CD4-positive, alpha-beta memory T cell (primary cell): ENCODE results near the gene GMIP. TPM values are rescaled to one million over a fixed set of nuclear protein-coding genes. Genes with fewer than 3 reads are reported as not detected.
A peak's percentile ranks its signal among the peaks of the same experiment; 100 is the strongest.

Experiments
- CTCF ChIA-PET: fragments of 350-600 bp; sonication (Branson Sonifier 250); formaldehyde crosslinking; loops from one replicate; lab custom pipeline; 2021; ENCODE audit warnings: inconsistent platforms; ENCODE audit not compliant: partially characterized antibody; lab: Charles Lee
- POLR2A ChIA-PET: fragments of 350-600 bp; sonication (Branson Sonifier 250); formaldehyde crosslinking; loops from one replicate; lab custom pipeline; 2021; ENCODE audit not compliant: partially characterized antibody; lab: Charles Lee
- DNase-seq, 5 donors: peaks; one replicate each; pipeline versions ENCODE4 v3.0.0 to v3.0.0-alpha.2; 2020 to 2022; ENCODE audit warnings: mixed read lengths in 1 of 5
- H3K27ac ChIP-seq: one replicate; pipeline ENCODE4 v1.7.0; 2013; ENCODE audit warnings: low read depth, low read length
- H3K27me3 ChIP-seq: 2 replicates; pipeline ENCODE4 v1.7.0; 2013; ENCODE audit warnings: mild to moderate bottlenecking, low read length, moderate library complexity; ENCODE audit not compliant: insufficient read depth
- H3K36me3 ChIP-seq: 2 replicates; pipeline ENCODE4 v1.7.0; 2013; ENCODE audit warnings: mild to moderate bottlenecking, low read length, moderate library complexity; ENCODE audit not compliant: insufficient read depth
- H3K4me1 ChIP-seq: 2 replicates; pipeline ENCODE4 v1.7.0; 2013; ENCODE audit warnings: mild to moderate bottlenecking, low read length, moderate library complexity; ENCODE audit not compliant: insufficient read depth
- H3K4me3 ChIP-seq, 2 donors: one replicate each; pipeline ENCODE4 v1.7.0; 2013; ENCODE audit warnings: low read length in 2 of 2, mild to moderate bottlenecking in 1 of 2
- H3K9me3 ChIP-seq, 2 donors: one replicate each; pipeline ENCODE4 v1.7.0; 2013; ENCODE audit warnings: low read length in 2 of 2, control low read depth in 1 of 2; ENCODE audit not compliant: control insufficient read depth in 1 of 2
- H3K27ac Mint-ChIP-seq, 7 donors: one replicate each; pipeline ENCODE4 v1.8.0; 2020 to 2021; ENCODE audit warnings: mixed read lengths in 7 of 7, mild to moderate bottlenecking in 6 of 7, inconsistent platforms in 3 of 7, moderate library complexity in 3 of 7
- H3K27me3 Mint-ChIP-seq, 2 donors: one replicate each; pipeline ENCODE4 v1.8.0; 2020 to 2021; ENCODE audit warnings: mixed read lengths in 2 of 2
- H3K36me3 Mint-ChIP-seq, 2 donors: one replicate each; pipeline ENCODE4 v1.8.0; 2020 to 2021; ENCODE audit warnings: mixed read lengths in 2 of 2, inconsistent platforms in 1 of 2, mild to moderate bottlenecking in 1 of 2
- H3K4me1 Mint-ChIP-seq, 4 donors: one replicate each; pipeline ENCODE4 v1.8.0; 2020 to 2021; ENCODE audit warnings: mixed read lengths in 4 of 4, mild to moderate bottlenecking in 1 of 4
- H3K4me3 Mint-ChIP-seq, 8 donors: one replicate each; pipeline ENCODE4 v1.8.0; 2020 to 2021; ENCODE audit warnings: mixed read lengths in 8 of 8, mild to moderate bottlenecking in 7 of 8, moderate library complexity in 6 of 8, inconsistent platforms in 3 of 8
- H3K9me3 Mint-ChIP-seq, 8 donors: one replicate each; pipeline ENCODE4 v1.8.0; 2020 to 2021; ENCODE audit warnings: mixed read lengths in 8 of 8, mild to moderate bottlenecking in 5 of 8, inconsistent platforms in 3 of 8, moderate library complexity in 1 of 8
- intact Hi-C: fragments of 100-400 bp; cut with micrococcal nuclease; formaldehyde crosslinking; loops from one replicate; pipeline ENCODE4 v1.15.1; 2023
- polyA plus RNA-seq, 2 donors: library from polyadenylated mRNA; unstranded; fragments of 300-500 nt; fragmentation: Illumina TruSeq; gene quantifications; one replicate each; pipeline ENCODE4 v1.2.3, GENCODE V29; 2021
- total RNA-seq, 2 experiments: library from RNA; stranded (reverse); gene quantifications; one replicate each; pipeline ENCODE4 v1.2.3, GENCODE V29; 2021

Gene GMIP
- total and polyA plus RNA-seq, 4 experiments from 2014 or later, result 28.4 to 105 (median 75.2) TPM

- H3K27ac Mint-ChIP-seq, result no peak overlapping the region
- H3K4me1 Mint-ChIP-seq, result peaks cover 11 to 30% (median 22%) of the 10 kb centered on the region in 4 donors
- H3K4me3 ChIP-seq, result no peak overlapping the region
- DNase-seq, result no peak
- H3K4me3 Mint-ChIP-seq, result no peak overlapping the region
- no peaks in the 10 kb centered on the region for H3K9me3 ChIP-seq
- CTCF ChIA-PET, result interaction anchor here (1.2 kb wide), 1 partner anchor 54 kb away, joined by 3 read pairs; no protein-coding TSS in a partner anchor
- H3K4me1 ChIP-seq, result peaks cover 17% of the 10 kb centered on the region
- H3K36me3 ChIP-seq, result peaks cover 65% of the 10 kb centered on the region
- no peaks in the 10 kb centered on the region for H3K27me3 Mint-ChIP-seq
- no peaks in the 10 kb centered on the region for H3K27me3 ChIP-seq
- H3K27ac ChIP-seq, result no peak overlapping the region
- intact Hi-C loops, result no loop called here
- no peaks in the 10 kb centered on the region for H3K9me3 Mint-ChIP-seq
- H3K36me3 Mint-ChIP-seq, result peaks cover 36 to 58% of the 10 kb centered on the region in 2 donors
- POLR2A ChIA-PET, result interaction anchor here (0.6 to 1.3 kb wide), 2 partner anchors 9 to 30 kb away, joined by 3 read pairs; no protein-coding TSS in a partner anchor
These were observed 6.3 kb downstream of the GMIP start for GRCh38 chr19:19637186-19637522.

GRCh38 chr19:19636573-19637185, 6.8 kb downstream of the GMIP start:
- H3K27me3 ChIP-seq, result no peaks in the 10 kb centered on the region
- peak in 1 of 5 donors; percentile 4 for DNase-seq
- peaks cover 36 to 55% of the 10 kb centered on the region in 2 donors for H3K36me3 Mint-ChIP-seq
- H3K4me3 Mint-ChIP-seq, result no peak overlapping the region
- POLR2A ChIA-PET, result interaction anchor here (1.3 kb wide), 1 partner anchor 8 kb away, joined by 3 read pairs; no protein-coding TSS in a partner anchor
- CTCF ChIA-PET, result interaction anchor here (1.2 kb wide), 1 partner anchor 53 kb away, joined by 3 read pairs; no protein-coding TSS in a partner anchor
- H3K36me3 ChIP-seq, result peaks cover 61% of the 10 kb centered on the region
- H3K9me3 Mint-ChIP-seq, result no peaks in the 10 kb centered on the region
- H3K4me1 Mint-ChIP-seq, result peaks cover 8 to 25% (median 18%) of the 10 kb centered on the region in 4 donors
- no peak overlapping the region for H3K27ac ChIP-seq
- H3K27ac Mint-ChIP-seq, result peak overlapping the region in 1 of 7 donors; percentile 35
- H3K4me1 ChIP-seq, result peaks cover 12% of the 10 kb centered on the region
- no peaks in the 10 kb centered on the region for H3K9me3 ChIP-seq
- H3K27me3 Mint-ChIP-seq, result no peaks in the 10 kb centered on the region
- H3K4me3 ChIP-seq, result no peak overlapping the region
- intact Hi-C loops, result no loop called here

GRCh38 chr19:19635313-19635702, 8.1 kb downstream of the GMIP start:
- peaks cover 58% of the 10 kb centered on the region for H3K36me3 ChIP-seq
- intact Hi-C loops, result no loop called here

GRCh38 chr19:19634516-19635312, 8.7 kb downstream of the GMIP start:
- peaks cover 8 to 24% (median 15%) of the 10 kb centered on the region in 4 donors for H3K4me1 Mint-ChIP-seq
- H3K27ac ChIP-seq, result no peak overlapping the region
- no peaks in the 10 kb centered on the region for H3K27me3 ChIP-seq
- H3K27me3 Mint-ChIP-seq, result no peaks in the 10 kb centered on the region
- no peaks in the 10 kb centered on the region for H3K9me3 ChIP-seq
- intact Hi-C loops, result loop anchor here (5.0 kb wide), 1 partner anchor 37 kb away; no protein-coding TSS in a partner anchor
- CTCF ChIA-PET, result interaction anchor here (1.8 kb wide), 1 partner anchor 102 kb away, joined by 4 read pairs; no protein-coding TSS in a partner anchor
- H3K27ac Mint-ChIP-seq, result peak overlapping the region in 5 of 7 donors; percentile 44 to 92 (median 48)
- POLR2A ChIA-PET, result interaction anchor here (1.1 to 1.2 kb wide), 2 partner anchors 9 to 34 kb away, joined by 3 read pairs; partner anchors contain the start of gene ZNF101
- H3K9me3 Mint-ChIP-seq, result no peaks in the 10 kb centered on the region
- peaks cover 9% of the 10 kb centered on the region for H3K4me1 ChIP-seq
- H3K4me3 ChIP-seq, result no peak overlapping the region
- no peak overlapping the region for H3K4me3 Mint-ChIP-seq
- peaks cover 52% of the 10 kb centered on the region for H3K36me3 ChIP-seq
- DNase-seq, result peak in 1 of 5 donors; percentile 31
- H3K36me3 Mint-ChIP-seq, result peaks cover 32 to 61% of the 10 kb centered on the region in 2 donors

More at GRCh38 chr19:19635313-19635702, 8.1 kb downstream of the GMIP start:
- Mint-ChIP-seq H3K4me3 (no peak overlapping the region), H3K9me3 (no peaks in the 10 kb centered on the region), H3K27me3 (no peaks in the 10 kb centered on the region), H3K4me1 (peaks cover 8 to 24% (median 17%) of the 10 kb centered on the region in 4 donors), H3K36me3 (peaks cover 35 to 65% of the 10 kb centered on the region in 2 donors), H3K27ac (peak overlapping the region in 3 of 7 donors; percentile 44 to 83 (median 48))
- Histone ChIP-seq H3K4me1 (peaks cover 9% of the 10 kb centered on the region), H3K27me3 (no peaks in the 10 kb centered on the region), H3K27ac (no peak overlapping the region), H3K4me3 (no peak overlapping the region), H3K9me3 (no peaks in the 10 kb centered on the region)
- peak in 1 of 5 donors; percentile 28 for DNase-seq
- CTCF ChIA-PET, result interaction anchor here (1.8 kb wide), 1 partner anchor 103 kb away, joined by 4 read pairs; no protein-coding TSS in a partner anchor
- POLR2A ChIA-PET, result interaction anchor here (0.6 to 1.2 kb wide), 2 partner anchors 32 to 34 kb away, joined by 3 read pairs; partner anchors contain the start of gene ZNF101

- Histone ChIP-seq H3K36me3 (peaks cover 48% of the 10 kb centered on the region), H3K27me3 (no peaks in the 10 kb centered on the region), H3K27ac (no peak overlapping the region), H3K4me3 (no peak overlapping the region), H3K9me3 (no peaks in the 10 kb centered on the region), H3K4me1 (peaks cover 9% of the 10 kb centered on the region)
- Mint-ChIP-seq H3K9me3 (peaks cover 0 to 1% (median 0%) of the 10 kb centered on the region in 8 donors), H3K27me3 (no peaks in the 10 kb centered on the region), H3K4me1 (peaks cover 8 to 24% (median 14%) of the 10 kb centered on the region in 4 donors), H3K36me3 (peaks cover 32 to 59% of the 10 kb centered on the region in 2 donors), H3K27ac (peak overlapping the region in 6 of 7 donors; percentile 25 to 92 (median 54)), H3K4me3 (no peak overlapping the region)
- intact Hi-C loops, result loop anchor here (5.0 kb wide), 1 partner anchor 37 kb away; no protein-coding TSS in a partner anchor
- ChIA-PET CTCF (no interaction called here), POLR2A (interaction anchor here (0.9 to 1.5 kb wide), 4 partner anchors 10 to 80 kb away, joined by 3 to 6 read pairs (median 3); no protein-coding TSS in a partner anchor)
- DNase-seq, result peak in 1 of 5 donors; percentile 22
These were observed 9.5 kb downstream of the GMIP start for GRCh38 chr19:19633711-19634515.

GRCh38 chr19:19632661-19633060, 10.8 kb downstream of the GMIP start:
- intact Hi-C loops, result loop anchor here (5.0 kb wide), 1 partner anchor 35 kb away; no protein-coding TSS in a partner anchor
- Histone ChIP-seq H3K27me3 (no peaks in the 10 kb centered on the region), H3K4me3 (no peak overlapping the region), H3K4me1 (peaks cover 12% of the 10 kb centered on the region), H3K9me3 (no peaks in the 10 kb centered on the region), H3K36me3 (peaks cover 44% of the 10 kb centered on the region), H3K27ac (no peak overlapping the region)
- H3K27ac Mint-ChIP-seq, result peak overlapping the region in 6 of 7 donors; percentile 11 to 70 (median 48)
- ChIA-PET CTCF (interaction anchor here (0.7 kb wide), 1 partner anchor 11 kb away, joined by 3 read pairs; the partner anchor contains the start of gene GMIP), POLR2A (interaction anchor here (0.9 to 1.5 kb wide), 2 partner anchors 30 to 78 kb away, joined by 3 to 6 read pairs; no protein-coding TSS in a partner anchor)
- H3K4me1 Mint-ChIP-seq, result peaks cover 8 to 32% (median 16%) of the 10 kb centered on the region in 4 donors
- no peak overlapping the region for H3K4me3 Mint-ChIP-seq
- DNase-seq, result peak in 1 of 5 donors; percentile 5
- no peaks in the 10 kb centered on the region for H3K27me3 Mint-ChIP-seq
- H3K9me3 Mint-ChIP-seq, result peaks cover 0 to 2% (median 0%) of the 10 kb centered on the region in 8 donors
- H3K36me3 Mint-ChIP-seq, result peaks cover 28 to 59% of the 10 kb centered on the region in 2 donors
